GM18867 (cell line): Measurements from ENCODE around the gene SUGCT.
A peak's percentile ranks its signal among the peaks of the same experiment; 100 is the strongest.
"Not testable (repeated sequence)": the region's sequence is repeated elsewhere in the genome, so short reads cannot be mapped to it uniquely, and the experiment has no call there.

Experiments
- ATAC-seq: cut with Tn5 transposase; IDR thresholded peaks from one replicate; pipeline ENCODE4 v1.9.1; 2021; ENCODE audit warnings: mild to moderate bottlenecking, moderate library complexity; ENCODE audit not compliant: unreplicated experiment

Gene SUGCT

GRCh38 chr7:40199076-40199802, 64.4 kb downstream of the SUGCT start:
- no peak for ATAC-seq

- no peak for ATAC-seq
Observed at GRCh38 chr7:40200791-40201190, 66.0 kb downstream of the SUGCT start.

- ATAC-seq = no peak
Observed at GRCh38 chr7:40202851-40203250, 68.0 kb downstream of the SUGCT start.

GRCh38 chr7:40204581-40204980, 69.8 kb downstream of the SUGCT start:
- ATAC-seq = no peak

GRCh38 chr7:40205992-40206391, 71.2 kb downstream of the SUGCT start:
- no peak for ATAC-seq

- ATAC-seq = no peak
Observed at GRCh38 chr7:40211276-40212003, 76.6 kb downstream of the SUGCT start.

GRCh38 chr7:40213291-40213690, 78.5 kb downstream of the SUGCT start:
- ATAC-seq = no peak

GRCh38 chr7:40213856-40214255, 79.1 kb downstream of the SUGCT start:
- ATAC-seq = no peak

- ATAC-seq = not testable (repeated sequence)
Observed at GRCh38 chr7:40218612-40219011, 83.8 kb downstream of the SUGCT start.

- ATAC-seq = no peak
Observed at GRCh38 chr7:40219917-40220316, 85.1 kb downstream of the SUGCT start.

GRCh38 chr7:40220421-40220911, 85.7 kb downstream of the SUGCT start:
- ATAC-seq = no peak

- ATAC-seq = no peak
Observed at GRCh38 chr7:40221836-40222235, 87.0 kb downstream of the SUGCT start.

- no peak for ATAC-seq
Observed at GRCh38 chr7:40223451-40224127, 88.8 kb downstream of the SUGCT start.

GRCh38 chr7:40230101-40230500, 95.3 kb downstream of the SUGCT start:
- ATAC-seq = no peak

GRCh38 chr7:40231796-40232195, 97.0 kb downstream of the SUGCT start:
- no peak for ATAC-seq

- peak; percentile 69 for ATAC-seq
Observed at GRCh38 chr7:40232242-40232893, 97.6 kb downstream of the SUGCT start.

- ATAC-seq = no peak
Observed at GRCh38 chr7:40234046-40234445, 99.2 kb downstream of the SUGCT start.

GRCh38 chr7:40234666-40235065, 99.9 kb downstream of the SUGCT start:
- ATAC-seq = no peak

- no peak for ATAC-seq
Observed at GRCh38 chr7:40237731-40238130, 102.9 kb downstream of the SUGCT start.

GRCh38 chr7:40239755-40240303, 105.0 kb downstream of the SUGCT start:
- no peak for ATAC-seq

GRCh38 chr7:40243076-40243475, 108.3 kb downstream of the SUGCT start:
- no peak for ATAC-seq
